ENCODE data around the gene ANLN.
"Not testable (repeated sequence)": the region's sequence is repeated elsewhere in the genome, so short reads cannot be mapped to it uniquely, and the experiment has no call there.

ANLN gene

DNA sequence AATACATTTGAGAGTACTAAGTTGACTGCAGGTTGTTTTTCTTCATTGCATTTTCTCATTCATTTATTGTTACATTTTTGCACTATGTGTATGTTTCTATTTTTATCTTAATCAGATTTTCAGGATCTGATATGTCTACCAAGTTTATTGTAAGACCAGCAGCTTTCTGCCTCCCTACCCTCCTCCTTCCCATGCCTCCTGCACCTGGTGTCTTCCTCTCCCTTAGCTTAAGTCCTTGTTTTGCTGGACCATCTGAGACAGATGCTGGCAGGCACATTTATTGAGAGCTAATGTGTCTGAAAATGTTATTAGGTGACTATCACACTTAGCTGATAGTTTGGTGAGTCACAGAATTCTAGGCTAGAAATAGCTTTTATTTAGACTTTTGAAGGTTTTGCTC is 79.6 kb downstream of the ANLN start:
- DNase-seq = no peak

DNA sequence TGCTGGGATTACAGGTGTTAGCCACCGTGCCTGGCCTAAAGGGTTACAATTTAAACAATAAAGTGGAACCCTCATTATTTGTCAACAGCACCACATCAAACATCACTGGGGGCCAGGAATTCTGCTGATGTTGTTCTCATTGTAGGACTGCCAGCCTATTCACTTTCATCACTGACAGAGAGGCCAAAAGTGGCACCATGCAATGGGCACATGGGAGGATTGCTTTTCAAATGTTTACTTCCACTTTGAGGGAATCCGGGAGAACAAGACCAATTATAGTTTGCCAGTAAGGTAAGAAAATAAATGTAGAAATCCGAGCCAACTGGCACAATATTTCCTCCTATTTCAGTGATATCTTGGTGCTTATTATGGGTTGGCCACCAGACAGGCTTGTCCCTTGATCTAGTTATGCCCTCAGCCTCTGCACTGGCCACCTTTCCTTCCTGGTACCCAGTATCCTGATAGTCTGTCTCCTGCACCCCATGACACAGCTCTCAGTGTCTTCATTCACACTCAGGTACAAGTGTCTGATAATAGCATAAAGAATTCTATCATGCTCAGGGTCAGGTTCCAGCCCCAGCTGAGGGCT is 82.6 kb downstream of the ANLN start:
- DNase-seq = no peak

DNA sequence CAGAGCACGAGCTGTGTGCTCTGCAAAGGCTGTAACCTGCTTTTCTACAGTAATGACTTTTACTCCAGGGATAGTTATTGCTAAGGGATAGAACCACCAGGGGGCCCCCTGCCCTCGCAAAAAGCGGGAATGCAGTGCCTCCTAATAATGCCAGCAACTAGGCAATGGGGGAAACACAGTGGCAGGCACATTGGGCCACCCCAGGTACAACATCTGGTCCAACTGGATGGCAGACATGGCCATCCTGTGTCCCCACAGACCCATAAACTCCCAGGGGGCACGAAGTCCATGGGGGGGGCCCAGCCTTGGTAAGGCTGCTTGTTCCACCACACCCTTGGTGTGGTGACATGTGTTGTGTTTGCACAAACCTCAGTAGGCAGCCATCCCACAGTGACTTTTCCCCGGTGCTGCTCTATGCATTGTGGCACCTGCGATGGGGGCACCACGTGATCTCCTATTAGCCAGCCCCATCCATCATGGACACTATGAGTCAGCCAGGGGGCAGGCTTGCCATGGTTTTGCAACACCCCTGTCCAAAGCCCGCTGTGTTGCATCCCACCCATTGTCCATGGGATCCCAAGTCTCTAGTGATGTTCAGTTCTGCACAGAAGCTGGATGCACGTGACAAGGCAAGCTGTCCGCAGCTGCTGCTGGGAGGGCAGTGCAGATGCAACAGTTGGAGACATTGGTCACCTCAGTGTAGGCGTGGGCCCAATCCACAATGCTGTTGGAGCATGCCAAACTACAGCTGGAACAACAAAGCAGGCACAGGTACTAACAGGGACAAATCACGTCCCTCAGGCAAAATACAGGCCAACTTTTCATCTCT is 84.0 kb downstream of the ANLN start:
- peak; percentile 37 for DNase-seq

DNA sequence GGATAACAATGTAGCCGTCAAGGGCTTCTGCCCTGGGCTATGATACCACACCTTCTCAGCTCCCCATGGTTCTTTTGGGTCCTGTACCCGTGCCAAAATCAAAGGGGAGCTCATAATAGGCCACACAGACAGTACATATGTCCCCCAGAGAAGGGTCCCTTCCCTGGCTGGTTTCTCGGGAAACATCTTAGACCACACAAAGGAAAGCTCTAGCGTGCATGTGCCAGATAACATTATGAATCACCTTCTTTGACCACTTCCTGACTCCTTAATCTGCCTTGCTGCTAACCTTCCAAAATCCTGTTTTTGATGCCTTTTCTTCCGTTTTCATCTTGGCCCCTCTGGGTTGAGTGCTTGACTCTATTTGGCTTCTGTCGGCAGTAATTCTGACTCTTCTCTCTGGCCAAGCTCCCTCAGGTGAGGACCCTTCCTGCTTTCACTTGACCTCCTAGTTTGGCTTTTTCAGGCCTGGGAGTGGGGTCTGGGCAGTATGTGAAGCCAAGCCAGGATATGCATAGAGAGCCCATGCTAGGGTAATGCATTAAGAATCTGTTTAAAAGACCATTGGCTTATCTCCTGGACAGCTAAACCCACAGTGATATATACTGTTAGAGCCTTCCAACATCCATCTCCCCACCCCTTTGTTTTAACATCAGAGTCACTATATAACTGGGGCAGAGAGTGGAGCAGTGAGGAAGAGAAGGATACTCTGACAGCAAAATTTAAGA is 84.8 kb downstream of the ANLN start:
- no peak for DNase-seq

DNA sequence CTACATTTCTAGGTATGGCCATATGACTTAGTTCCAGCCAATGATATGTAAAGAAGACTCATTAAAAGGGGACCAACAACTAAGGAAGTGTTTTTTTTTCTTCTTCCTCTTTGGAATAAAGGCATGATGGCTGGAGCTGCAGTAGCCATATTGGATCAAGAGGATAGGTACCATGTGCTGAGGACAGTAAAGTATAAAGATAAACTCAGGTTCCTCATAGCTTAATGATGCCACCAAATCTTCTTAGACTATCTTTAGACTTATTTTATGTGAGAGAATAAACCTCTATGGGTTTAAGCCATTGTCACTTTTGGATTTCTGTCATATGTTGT is 85.3 kb downstream of the ANLN start:
- DNase-seq = no peak

DNA sequence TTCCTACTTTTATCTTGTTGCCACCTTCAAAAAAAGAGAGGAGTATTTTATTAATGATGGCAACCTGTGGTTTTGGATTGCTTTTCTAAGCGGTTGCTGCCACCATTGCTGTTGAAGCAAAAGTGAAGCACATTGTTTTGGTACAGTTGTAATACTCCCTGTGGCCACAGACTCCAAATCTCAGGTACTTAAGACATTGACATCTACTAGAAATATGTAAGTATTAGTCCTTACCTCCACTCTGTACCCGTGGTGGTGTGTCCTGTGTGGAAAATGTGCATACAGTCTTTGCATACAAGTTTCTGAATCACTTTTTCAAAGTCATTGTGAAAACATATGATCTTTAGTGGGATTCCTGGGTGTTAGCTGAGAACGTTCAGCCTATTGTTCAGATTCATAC is 85.7 kb downstream of the ANLN start:
- no peak for DNase-seq

DNA sequence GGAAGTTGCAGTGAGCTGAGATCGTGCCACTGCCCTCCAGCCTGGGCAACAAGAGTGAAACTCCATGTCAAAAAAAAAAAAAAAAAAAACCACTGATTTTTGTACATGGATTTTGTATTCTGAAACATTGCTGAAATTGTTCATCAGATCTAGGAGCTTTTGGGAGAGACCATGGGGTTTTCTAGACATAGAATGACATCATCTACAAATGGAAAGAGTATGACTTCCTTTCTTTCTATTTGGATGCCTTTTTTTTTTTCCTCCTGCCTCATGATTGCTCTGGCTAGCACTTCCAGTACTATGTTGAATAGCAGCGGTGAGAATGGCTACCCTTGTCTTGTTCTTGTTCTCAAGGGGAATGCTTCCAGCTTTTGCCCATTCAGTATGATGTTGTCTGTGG is 89.1 kb downstream of the ANLN start:
- DNase-seq = no peak

DNA sequence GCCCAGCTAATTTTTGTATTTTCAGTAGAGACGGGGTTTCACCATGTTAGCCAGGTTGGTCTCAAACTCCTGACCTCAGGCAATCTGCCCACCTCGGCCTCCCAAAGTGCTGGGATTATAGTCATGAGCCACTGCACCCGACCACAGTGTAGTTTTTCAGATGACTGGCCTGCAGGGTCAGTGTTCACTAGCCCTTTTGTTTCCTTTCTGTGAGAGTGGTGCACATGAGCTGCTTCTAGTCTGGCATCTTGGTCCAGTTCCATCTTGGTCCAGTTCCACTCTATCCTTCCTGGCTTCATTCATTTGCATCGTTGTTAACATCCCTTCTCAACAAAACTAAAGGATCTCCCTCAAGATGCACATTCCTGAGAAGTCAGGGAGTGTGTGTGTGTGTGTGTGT is 94.2 kb downstream of the ANLN start:
- DNase-seq = not testable (repeated sequence)

DNA sequence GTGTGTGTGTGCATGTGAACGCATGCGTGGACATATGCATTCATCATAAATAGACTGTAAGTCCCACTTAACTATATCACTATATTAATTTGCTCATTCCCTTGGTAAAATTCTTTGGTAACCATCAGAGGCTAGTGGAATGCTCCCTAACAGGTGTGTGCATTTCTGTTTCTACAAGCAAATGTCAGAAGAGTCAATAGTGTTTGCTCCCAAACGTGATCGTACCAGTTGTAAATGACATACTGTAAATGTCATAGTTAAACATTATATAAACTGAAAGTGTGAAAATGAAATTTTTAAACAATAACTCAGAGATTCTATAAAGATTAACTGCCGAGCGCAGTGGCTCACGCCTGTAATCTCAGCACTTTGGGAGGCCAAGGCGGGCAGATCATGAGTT is 94.6 kb downstream of the ANLN start:
- DNase-seq = no peak

DNA sequence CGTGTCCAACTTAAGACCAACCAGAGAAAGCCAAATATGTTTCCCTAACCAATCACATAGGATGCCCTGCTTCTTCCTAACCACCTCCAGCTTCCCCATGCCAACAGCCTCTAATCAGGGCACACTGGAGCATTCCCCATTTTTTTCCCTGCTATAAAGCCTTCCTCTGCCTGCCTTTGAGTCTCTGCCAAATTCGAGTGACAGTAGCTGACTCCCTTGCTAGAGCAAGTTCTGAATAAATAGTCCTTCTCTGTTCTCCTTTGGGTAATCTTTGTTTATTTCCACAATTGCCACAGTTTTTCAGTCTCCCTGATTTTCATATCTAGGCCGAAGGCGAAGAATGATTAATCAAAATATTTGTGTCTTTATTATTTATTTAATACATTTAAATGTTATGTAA is 96.7 kb downstream of the ANLN start:
- no peak for DNase-seq

DNA sequence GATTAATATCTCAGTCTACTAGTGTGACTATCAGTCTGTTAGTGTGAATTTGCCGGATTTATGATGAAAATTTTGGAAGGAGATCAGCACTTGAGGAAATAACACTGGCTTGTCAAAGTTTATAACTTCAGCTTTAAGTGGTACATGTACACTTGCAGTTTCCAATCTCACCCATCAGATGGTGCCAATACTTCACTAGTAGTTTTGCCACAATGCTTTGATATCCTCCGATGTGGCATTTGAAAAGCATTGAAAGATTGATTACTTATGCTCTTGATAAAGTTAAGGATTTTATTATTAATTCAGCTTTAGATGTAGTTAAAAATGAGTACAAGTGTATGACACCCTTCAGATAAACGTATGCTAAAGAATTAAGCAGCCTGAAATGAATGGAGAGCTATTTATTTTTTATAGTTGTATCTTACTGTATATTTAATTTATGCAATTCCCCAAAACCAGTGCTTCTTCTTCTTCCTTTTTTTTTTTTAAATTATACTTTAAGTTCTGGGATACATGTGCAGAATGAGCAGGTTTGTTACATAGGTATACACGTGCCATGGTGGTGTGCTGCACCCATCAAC is 98.2 kb downstream of the ANLN start:
- DNase-seq = peak; percentile 76

DNA sequence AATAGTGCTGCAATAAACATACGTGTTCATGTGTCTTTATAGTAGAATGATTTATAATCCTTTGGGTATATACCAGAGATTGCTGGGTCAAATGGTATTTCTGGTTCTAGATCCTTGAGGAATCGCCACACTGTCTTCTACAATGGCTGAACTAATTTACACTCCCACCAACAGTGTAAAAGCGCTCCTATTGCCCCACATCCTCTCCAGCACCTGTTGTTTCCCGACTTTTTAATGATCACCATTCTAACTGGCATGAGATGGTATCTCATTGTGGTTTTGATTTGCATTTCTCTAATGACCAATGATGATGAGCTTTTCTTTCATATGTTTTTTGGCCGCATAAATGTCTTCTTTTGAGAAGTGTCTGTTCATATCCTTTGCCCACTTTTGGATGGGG is 99.0 kb downstream of the ANLN start:
- not testable (repeated sequence) for DNase-seq

DNA sequence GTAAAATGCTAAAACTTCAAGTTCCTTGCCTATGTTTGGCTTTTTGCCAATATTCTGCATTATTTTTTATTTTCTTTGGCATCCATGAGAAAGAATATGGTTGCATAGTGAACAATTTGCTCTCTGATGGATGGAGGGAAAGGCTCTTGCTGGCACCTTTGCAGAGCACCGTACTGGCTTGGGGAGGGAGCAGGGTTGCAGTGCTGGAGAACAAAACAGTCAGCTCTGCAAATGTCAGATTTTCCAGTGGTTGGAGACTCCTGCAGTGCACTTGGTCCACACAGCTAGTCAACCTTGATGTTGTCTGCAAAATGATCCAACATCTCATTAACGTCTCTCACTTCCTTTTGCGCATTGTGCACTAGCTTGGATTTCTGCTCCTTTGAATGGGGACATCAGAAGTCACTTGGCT is 100.8 kb downstream of the ANLN start:
- DNase-seq = no peak

DNA sequence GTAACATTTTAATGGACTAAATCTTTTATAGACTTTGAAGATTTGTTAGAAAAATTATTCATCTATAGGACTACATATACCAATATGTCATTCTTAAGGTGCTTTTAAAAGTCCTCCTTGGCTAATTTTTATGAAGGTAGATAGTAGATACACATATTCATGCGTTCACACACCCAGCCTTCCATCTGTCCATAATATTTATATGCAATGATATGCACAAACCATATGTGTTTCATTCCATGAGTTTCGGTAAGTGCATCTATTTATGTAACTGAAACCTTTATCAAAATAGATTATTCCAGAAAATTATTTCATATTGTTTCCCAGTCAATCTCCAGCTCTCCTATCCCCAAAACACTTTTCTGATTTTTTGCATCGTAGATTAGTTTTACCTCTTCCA is 101.7 kb downstream of the ANLN start:
- no peak for DNase-seq

DNA sequence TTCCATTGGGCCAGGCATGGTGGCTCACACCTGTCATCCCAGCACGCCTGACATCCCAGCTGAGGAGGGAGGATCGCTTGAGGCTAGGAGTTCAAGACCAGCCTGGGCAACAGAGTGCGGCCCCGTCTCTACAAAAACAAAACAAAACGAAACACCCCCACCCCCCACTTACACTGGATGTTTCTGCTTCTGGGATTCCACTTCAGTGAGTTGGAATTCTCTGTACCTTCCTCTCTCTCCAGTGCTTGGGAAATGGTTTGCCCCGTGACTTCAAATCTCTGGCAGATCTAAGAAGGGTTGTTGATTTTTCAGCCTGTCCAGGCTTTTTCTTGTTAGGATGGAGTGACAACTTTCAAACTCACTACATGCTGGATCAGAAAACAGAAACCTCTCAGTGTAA is 106.9 kb downstream of the ANLN start:
- DNase-seq = no peak

DNA sequence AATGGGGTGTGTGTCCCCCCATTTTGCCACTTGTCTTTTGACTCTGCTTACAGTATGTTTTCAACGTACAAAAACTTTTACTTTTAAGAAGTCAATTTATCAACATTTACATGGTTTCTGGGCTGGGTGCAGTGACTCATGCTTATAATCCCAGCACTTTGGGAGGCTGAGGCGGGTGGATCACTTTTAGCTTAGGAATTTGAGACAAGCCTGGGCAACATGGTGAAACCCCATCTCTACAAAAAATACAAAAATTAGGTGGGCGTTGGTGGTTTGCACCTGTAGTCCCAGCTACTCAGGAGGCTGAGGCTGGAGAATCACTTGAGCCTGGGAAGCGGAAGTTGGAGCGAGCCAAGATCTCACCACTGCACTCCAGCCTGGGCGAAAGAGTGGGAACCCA is 107.5 kb downstream of the ANLN start:
- not testable (repeated sequence) for DNase-seq

DNA sequence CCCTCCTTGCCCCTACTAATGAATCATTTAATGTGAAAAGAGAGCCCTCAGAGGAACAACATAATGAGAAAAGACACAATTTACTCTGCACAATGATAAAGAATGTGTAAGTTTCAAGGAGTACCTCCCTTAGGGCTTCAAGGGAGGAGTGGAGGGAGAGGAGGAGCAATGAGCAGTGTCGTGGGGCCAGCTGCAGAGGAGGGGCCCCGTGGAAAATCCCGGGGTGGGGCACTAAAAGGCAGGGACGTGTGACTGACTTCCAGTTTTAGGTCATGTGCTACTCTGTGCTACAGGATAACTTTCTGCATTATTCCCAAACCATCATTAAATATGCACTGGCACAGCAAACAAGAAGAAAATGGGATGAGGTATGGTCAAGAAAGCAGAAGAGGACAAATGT is 108.1 kb downstream of the ANLN start:
- DNase-seq = no peak

Data from NCI-H774 (cell line).